H1 (cell line): Measurements from ENCODE around the gene FAM221B. TPM values are rescaled to one million over a fixed set of nuclear protein-coding genes. Genes with fewer than 3 reads are reported as not detected.

Experiments
- ASH2L ChIP-seq: fragments of 200-600, 300-600 bp; sonication (generic); IDR thresholded peaks from one replicate; pipeline ENCODE4 v1.7.1; 2017; ENCODE audit warnings: low read length
- SIN3A ChIP-seq, 2 experiments: IDR thresholded peaks in 1 of 2; conservative IDR thresholded peaks in 1 of 2; 2 replicates each; pipeline ENCODE4 v1.6.1; 2011 to 2012; ENCODE audit warnings: low read length in 2 of 2, improper control_type of control experiment in 1 of 2, low read depth in 1 of 2, mild to moderate bottlenecking in 1 of 2
- polyA plus RNA-seq, 7 experiments: library from polyadenylated mRNA; depleted of rRNA in 3 of 7; stranded (reverse) in 5 of 7; unstranded in 2 of 7; fragments of >200 nt in 5 of 7; fragments of 200-250 nt in 2 of 7; gene quantifications; 1 replicate in 5 of 7; 2 replicates in 1 of 7; 4 replicates in 1 of 7; pipeline versions ENCODE4 v1.2.1 to v1.2.3, GENCODE V29; 2011 to 2013; ENCODE audit warnings: missing spikeins in 2 of 7, mixed read lengths in 2 of 7
- total RNA-seq: library from RNA; stranded (reverse); fragmentation: NEBNext Ultra II Directional; extraction: Animal tissue kit (Norgen Biotek cat#: 25700); gene quantifications from 2 replicates; pipeline ENCODE4 v1.2.1, GENCODE V29; 2021

The FAM221B gene
- total and polyA plus RNA-seq, 2 of the 8 experiments (the other 6 are each of a cell fraction or from before 2014, with no cell fraction given), result not detected

DNA sequence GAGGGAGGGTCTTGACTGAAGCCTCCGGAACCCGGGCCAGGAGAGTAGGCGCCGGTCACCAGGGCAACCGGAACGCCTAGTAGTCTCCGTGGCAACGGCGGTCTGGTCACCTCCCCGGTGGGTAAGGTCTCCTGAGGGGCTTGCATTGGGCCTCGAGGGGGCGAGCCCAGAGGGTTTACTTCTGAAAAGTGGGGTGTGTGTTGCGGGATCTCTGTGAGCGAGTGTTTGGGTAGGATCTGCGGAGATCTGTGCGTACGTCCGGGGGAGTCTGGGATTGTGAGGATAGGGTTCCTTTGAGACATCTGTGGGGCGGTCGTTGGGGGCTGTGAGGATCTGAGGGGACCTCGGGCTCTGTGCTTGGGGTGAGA lies at the start of gene FAM221B (continued):
- TF ChIP-seq SIN3A (conservative IDR thresholded peaks at IDR 0.05 in 1 of 2, IDR thresholded peaks at IDR 0.05 in 1 of 2; ENCODE audit: low read depth in 1 of 2, low read length in 2 of 2) (peak; percentile 53 to 87; a peak in 2 of 4 replicates), ASH2L (peak; percentile 57)
